ENCODE measurements around the gene DNAJC12. TPM values are rescaled to one million over a fixed set of nuclear protein-coding genes. Genes with fewer than 3 reads are reported as not detected.
A peak's percentile ranks its signal among the peaks of the same experiment; 100 is the strongest.
"Not testable (repeated sequence)": the region's sequence is repeated elsewhere in the genome, so short reads cannot be mapped to it uniquely, and the experiment has no call there.

DNAJC12 gene
- total RNA-seq, 1 donor from 2014 or later: 3.2 TPM

DNA sequence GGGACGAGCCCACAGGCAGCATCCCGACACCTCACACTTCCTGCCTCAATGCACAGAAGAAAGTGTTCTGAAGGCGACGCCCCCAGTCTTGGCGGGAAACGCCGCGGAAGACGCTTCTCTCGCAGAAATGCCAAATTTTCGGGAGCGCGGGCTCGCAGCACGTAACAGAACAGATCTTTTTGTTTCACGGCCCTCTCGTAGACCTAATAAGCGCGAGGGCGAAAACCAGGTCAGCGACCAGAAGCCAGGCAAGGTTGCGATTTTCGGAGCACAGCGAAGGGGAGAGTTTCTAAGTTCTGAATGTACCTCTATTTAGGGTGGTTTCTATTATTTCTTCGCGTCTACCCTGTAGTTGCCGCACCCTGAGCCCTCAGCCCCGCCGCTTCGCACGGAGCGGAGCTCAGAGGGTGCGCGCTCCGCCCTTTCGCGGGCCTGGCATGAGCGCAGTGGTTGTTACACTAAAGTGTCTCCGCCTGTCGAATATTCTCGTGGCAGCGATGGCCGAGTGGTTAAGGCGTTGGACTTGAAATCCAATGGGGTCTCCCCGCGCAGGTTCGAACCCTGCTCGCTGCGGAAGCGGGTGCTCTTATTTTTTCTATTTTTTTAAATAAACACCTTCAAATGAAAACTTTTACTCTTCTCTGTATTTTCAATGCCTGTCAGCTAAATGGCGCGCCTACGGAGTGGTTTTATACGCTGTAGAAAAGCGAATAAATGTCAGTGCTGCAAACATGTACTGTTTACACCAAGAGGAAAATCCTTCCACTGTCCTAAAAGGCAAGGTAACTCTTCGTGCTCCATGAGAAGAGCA lies 73.8 kb downstream of the DNAJC12 start:
- Histone ChIP-seq H3K27ac (peak overlapping the region; percentile 92 to 95), H3K36me3 (no peaks in the 10 kb centered on the region), H3K27me3 (no peaks in the 10 kb centered on the region), H3K4me1 (no peaks in the 10 kb centered on the region), H3K4me3 (peak overlapping the region; percentile 76 to 78), H3K9me3 (no peaks in the 10 kb centered on the region)
- peak; percentile 75 to 97 for DNase-seq (ENCODE audit: low spot score in 2 of 2)
- TF ChIP-seq, protein P1, sequence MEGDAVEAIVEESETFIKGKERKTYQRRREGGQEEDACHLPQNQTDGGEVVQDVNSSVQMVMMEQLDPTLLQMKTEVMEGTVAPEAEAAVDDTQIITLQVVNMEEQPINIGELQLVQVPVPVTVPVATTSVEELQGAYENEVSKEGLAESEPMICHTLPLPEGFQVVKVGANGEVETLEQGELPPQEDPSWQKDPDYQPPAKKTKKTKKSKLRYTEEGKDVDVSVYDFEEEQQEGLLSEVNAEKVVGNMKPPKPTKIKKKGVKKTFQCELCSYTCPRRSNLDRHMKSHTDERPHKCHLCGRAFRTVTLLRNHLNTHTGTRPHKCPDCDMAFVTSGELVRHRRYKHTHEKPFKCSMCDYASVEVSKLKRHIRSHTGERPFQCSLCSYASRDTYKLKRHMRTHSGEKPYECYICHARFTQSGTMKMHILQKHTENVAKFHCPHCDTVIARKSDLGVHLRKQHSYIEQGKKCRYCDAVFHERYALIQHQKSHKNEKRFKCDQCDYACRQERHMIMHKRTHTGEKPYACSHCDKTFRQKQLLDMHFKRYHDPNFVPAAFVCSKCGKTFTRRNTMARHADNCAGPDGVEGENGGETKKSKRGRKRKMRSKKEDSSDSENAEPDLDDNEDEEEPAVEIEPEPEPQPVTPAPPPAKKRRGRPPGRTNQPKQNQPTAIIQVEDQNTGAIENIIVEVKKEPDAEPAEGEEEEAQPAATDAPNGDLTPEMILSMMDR (IDR thresholded peaks at IDR 0.05): no peak
- intact Hi-C loops (cut with DNase I): loop anchor here (2.0 to 10.0 kb wide), 5 partner anchors 85 to 568 kb away; partner anchors contain the start of genes HERC4, HNRNPH3, PBLD and SIRT1

DNA sequence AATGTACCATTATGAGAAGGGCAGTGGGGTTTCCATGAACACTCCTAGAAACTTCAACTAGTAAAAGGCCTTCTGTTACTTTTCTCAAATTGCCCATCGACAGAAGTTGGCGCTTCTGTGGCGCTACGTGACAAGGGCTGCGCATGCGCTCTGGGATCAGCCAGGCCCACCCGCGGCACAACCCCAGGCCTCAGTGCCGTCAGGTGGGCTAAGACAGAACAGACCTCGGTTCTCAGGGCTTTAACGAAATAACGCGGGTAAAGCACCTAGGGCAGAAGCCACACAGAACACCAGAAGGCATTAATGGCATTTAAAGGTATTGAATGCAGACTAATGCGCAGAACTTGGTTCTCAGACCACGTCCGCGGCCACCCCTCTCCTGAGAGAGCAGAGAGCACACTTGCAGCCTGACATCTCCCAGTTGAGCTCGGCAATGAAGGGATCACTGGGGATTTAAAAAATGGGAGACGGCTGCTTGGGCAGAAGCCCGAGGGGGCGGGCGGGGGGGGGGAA lies 74.4 kb downstream of the DNAJC12 start:
- peak in 1 of 2 donors; percentile 85 for DNase-seq (ENCODE audit: low spot score in 2 of 2)
- no peaks in the 10 kb centered on the region for H3K36me3 ChIP-seq

DNA sequence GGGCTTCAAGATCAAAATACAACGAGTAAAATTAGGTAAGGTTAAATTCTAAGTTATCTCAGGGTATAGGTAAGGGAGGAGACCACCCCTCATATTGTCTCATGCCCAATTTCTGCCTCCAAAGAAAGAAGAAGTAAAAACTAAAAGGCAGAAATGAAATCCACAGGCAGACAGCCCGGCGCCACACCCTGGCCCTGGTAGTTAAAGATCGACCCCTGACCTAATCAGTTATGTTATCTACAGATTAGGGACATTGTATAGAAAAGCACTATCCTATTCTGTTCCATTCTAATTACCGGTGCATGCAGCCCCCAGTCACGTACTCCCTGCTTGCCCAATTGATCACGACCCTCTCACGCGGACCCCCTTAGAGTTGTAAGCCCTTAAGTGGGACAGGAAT lies 75.4 kb downstream of the DNAJC12 start:
- H3K36me3 ChIP-seq; H3K27me3 ChIP-seq; H3K4me1 ChIP-seq; H3K27ac ChIP-seq; H3K9me3 ChIP-seq; H3K4me3 ChIP-seq; DNase-seq (ENCODE audit: low spot score in 2 of 2): not testable (repeated sequence)
- intact Hi-C loops (cut with DNase I): loop anchor here (2.0 to 10.0 kb wide), 5 partner anchors 66 to 570 kb away; partner anchors contain the start of genes CTNNA3, HERC4, HNRNPH3 and PBLD

More for the DNA sequence above, 74.4 kb downstream of the DNAJC12 start:
- peak overlapping the region; percentile 76 to 78 for H3K4me3 ChIP-seq
- intact Hi-C loops (cut with DNase I): loop anchor here (2.0 to 10.0 kb wide), 6 partner anchors 67 to 569 kb away; partner anchors contain the start of genes CTNNA3, HERC4, HNRNPH3 and PBLD
- H3K27me3 ChIP-seq: no peaks in the 10 kb centered on the region
- H3K4me1 ChIP-seq: no peaks in the 10 kb centered on the region
- H3K27ac ChIP-seq: peak overlapping the region; percentile 92 to 95
- TF ChIP-seq, protein P1 (IDR thresholded peaks at IDR 0.05): no peak
- H3K9me3 ChIP-seq: no peaks in the 10 kb centered on the region

DNA sequence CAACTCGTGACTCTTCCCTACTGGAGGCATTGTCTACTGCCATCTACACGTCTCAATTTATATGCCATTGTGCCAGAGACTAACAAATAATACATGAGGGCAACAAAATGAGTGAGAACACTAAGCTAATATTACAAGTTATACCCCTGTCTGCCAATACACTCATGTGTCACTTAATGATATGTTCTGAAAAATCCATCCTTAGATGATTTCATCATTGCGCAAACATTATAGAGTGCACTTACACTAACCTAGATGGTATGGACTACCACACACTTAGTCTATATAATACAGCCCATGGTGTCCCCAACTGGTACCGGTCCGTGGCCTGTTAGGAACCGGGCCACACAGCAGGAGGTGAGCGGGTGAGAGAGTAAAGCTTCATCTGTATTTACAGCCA lies 77.7 kb downstream of the DNAJC12 start:
- H3K27me3 ChIP-seq: no peaks in the 10 kb centered on the region
- H3K4me3 ChIP-seq: no peak overlapping the region
- no peaks in the 10 kb centered on the region for H3K36me3 ChIP-seq
- no peaks in the 10 kb centered on the region for H3K4me1 ChIP-seq
- H3K9me3 ChIP-seq: no peaks in the 10 kb centered on the region
- no peak for DNase-seq (ENCODE audit: low spot score in 2 of 2)
- H3K27ac ChIP-seq: no peak overlapping the region
- TF ChIP-seq, protein P1 (IDR thresholded peaks at IDR 0.05): no peak
- intact Hi-C loops (cut with DNase I): loop anchor here (5.0 to 10.0 kb wide), 4 partner anchors 93 to 572 kb away; partner anchors contain the start of genes HERC4, HNRNPH3, PBLD and SIRT1

Other genes starting within 250 kb of the DNAJC12 start
- gene CTNNA3, start 142.0 kb downstream of the DNAJC12 start, total RNA-seq: under 0.01 TPM
- 7.6 TPM for gene SIRT1, start 46.5 kb upstream of the DNAJC12 start, total RNA-seq
- gene HERC4, start 237.1 kb upstream of the DNAJC12 start, total RNA-seq: 15.0 TPM